HG03342 (cell line): Measurements from ENCODE around the gene TELO2.
A peak's percentile ranks its signal among the peaks of the same experiment; 100 is the strongest.
"Not testable (repeated sequence)": the region's sequence is repeated elsewhere in the genome, so short reads cannot be mapped to it uniquely, and the experiment has no call there.

ENCODE experiments used
- ATAC-seq: cut with Tn5 transposase; IDR thresholded peaks from one replicate; pipeline ENCODE4 v1.9.1; 2021; ENCODE audit warnings: mild to moderate bottlenecking, moderate library complexity; ENCODE audit not compliant: unreplicated experiment

Gene TELO2

DNA sequence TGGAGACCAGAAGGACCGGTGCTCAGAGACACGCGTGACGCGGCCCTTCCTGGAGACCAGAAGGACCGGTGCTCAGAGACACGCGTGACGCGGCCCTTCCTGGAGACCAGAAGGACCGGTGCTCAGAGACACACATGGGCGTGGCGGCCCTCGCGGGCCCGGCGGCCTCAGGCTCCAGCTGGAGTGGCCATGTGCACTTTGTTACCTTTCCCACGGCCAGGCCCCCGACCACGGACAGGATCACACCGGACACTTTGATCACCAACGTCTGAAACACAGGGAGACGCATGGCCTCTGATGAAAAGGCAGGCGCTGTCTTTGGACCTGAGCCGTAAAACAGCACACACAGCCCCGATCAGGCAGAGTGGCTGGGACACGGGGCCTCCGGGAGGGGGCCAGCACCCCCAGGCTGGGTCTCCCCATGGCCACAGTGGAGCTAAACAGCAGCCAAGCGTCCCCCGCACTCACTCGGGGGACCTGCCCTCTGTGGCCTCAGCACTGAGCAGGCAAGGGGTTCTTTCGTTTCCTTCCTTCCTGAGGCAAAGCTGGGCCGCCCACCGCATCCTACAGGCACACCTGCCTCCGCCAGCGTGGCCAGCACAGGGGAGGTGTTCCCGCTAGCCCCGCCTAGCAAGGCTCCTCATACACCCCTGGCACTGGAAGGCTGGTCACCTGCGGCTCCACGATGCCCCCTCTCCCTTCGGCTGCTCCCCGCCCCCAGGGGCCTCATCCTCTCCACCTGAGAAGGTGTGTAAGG, 35.5 kb upstream of the TELO2 start:
- no peak for ATAC-seq

DNA sequence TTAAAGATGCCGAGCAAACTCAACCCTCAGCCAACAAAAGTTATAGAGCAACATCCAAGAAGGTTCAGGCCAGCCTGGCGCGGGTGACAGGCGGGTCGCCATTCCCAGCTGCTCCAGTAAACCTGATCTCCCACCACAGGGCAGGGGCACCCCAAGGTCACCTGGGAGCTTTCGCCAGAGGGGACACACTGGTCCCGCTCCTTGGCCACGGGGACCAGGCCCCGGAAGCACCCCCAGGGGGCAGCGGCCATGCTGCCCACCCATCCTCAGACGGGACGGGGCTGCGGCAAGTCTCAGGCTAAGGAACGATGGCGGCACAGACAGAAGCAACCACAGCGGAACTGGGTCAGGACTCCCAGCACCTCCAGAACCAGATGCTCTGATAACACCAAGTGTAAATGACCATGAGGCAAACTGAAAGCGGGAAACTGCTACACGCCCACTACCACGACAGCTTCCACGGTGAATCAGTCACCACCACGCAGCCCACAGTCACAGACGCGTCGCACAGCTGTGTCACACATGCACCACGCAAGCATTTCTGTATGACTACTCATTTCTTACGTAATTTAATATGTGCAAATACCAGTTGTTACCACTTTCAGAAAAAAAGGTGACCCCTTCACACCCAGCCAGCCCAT, 34.7 kb upstream of the TELO2 start:
- ATAC-seq: no peak

DNA sequence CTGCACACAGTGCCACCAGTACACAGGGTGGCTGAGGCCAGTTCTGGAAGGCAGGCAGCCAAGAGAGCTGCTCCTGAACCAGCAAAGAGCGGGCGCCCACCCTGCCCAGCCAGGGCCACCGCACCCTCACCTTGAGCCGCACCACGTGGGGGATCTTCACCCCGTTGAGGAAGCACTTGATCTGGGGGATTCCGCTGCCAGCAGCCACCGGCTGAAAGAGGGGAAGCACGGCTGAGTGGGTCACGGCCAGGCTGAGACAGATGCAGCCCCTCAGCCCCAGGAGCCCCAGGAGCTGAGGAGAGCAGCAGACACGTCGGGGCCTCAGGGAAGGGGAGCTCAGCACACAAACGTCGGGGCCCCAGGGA, 34.2 kb upstream of the TELO2 start:
- no peak for ATAC-seq

DNA sequence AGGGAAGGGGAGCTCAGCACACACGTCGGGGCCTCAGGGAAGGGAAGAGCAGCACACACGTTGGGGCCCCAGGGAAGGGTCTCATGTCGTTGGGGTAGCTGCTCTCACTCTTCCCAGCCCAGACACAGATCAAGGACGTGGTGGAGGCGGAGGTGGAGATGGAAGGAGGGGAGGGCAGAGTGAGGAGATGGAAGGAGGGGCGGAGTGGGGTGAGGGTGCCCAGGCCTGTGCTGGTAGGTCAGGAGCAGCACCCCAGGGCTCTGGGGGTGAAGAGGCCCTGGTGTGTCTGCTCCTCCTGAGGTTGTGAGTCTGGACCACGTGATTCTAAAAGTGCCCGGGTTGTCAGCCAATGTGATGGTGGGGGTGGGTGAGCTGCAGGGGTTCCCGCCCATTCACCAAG, 33.2 kb upstream of the TELO2 start:
- ATAC-seq: no peak

DNA sequence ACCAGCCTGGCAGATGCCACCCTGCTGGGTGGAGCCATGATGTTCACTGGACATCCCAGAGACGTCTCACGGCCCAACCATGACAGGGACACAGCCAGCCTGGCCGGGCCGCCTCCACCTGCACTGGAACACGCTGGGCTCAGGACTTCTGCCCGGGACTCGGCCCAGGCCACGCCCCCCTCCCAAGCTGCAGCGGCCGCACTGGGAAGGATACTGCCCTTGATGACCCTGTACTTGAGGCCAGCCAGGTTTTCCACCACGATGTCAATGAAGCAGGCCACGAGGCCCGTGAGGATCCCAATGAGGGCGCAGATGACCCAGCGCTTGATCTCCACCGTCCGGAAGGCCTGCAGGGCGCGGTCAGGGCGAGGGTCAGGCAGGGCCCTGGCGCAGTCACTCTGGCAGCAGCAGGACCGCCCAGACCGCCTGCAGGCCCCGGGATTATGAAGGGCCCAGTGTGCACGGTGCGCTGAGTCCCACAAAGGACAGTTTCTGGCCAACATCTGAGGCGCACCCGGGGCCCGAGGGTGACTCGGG, 32.5 kb upstream of the TELO2 start:
- ATAC-seq: no peak

- ATAC-seq: no peak
These were observed 32.0 kb upstream of the TELO2 start for GRCh38 chr16:1461146-1461545.

DNA sequence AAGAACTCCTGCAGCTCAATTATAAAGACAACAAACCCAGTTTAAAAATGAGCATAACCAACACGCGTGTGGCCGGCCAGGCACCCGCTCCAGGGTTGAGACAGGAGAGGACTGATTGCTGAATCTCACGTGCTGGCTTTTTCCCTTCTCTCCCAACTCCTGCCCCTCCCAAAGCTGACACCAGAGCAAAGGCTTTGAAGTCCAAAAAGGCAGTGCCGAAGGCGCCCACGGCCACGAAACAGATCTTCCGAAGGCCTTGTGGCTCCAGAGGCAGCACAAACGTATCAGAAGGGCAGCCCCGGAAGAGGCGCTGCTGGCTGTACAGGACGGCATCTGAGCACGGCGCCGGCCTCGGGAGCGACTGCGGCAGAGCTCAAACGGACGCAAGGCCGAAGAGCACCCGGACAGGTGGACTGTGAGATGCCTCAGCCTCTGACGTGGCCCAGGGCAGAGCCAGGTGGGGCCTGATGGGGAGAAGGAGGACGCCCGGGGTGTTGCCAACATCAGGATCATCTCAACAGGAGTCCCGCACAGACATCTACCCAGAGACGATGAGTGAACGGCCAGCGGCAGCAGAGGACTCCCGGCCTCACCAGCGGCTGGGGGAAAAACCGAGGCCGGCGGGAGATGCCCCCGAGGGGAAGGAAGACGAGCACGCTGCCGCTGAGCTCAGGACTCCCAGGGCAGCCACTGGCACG, 28.8 kb upstream of the TELO2 start:
- no peak for ATAC-seq

- ATAC-seq: no peak
These were observed 28.1 kb upstream of the TELO2 start for GRCh38 chr16:1464894-1465566.

- no peak for ATAC-seq
These were observed 27.6 kb upstream of the TELO2 start for GRCh38 chr16:1465567-1465915.

GRCh38 chr16:1466054-1466453, 27.1 kb upstream of the TELO2 start:
- ATAC-seq: no peak

- no peak for ATAC-seq
These were observed 26.1 kb upstream of the TELO2 start for GRCh38 chr16:1466968-1467521.

DNA sequence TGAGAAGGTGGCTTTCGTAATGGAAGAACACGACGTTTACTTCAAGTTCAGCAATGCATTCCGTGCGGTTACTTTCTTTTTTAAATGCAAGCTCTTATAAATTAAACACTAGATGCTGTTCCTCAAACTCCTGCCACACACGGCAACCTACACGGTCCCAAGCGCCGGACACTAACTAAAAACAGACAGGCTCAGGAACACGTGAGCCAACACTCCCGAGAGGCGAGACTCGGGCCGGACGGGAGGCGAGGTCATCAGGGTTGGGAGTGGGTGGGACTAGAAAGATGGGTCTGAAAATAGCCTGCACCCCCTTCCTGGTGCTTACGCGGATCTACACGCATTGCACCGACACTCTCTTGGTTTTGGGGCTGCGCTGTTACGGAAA, 24.7 kb upstream of the TELO2 start:
- ATAC-seq: no peak

DNA sequence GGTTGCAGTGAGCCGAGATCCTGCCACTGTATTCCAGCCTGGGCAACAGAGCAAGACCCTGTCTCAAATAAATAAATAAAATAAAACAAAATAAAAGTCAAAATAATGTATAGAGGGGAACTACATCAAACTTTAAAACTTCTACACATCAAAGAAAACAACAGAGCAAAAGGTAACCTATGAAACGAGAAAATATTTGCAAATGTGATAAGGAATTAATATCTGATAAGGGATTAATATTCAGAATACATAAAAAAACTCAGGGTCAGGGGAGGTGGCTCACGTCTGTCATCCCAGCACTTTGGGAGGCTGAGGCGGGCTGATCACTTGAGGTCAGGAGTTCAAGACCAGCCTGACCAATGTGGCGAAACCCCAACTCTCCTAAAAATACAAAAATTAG, 24.0 kb upstream of the TELO2 start:
- not testable (repeated sequence) for ATAC-seq

GRCh38 chr16:1469693-1470201, 23.4 kb upstream of the TELO2 start:
- no peak for ATAC-seq

GRCh38 chr16:1470481-1471251, 22.5 kb upstream of the TELO2 start:
- no peak for ATAC-seq

GRCh38 chr16:1471569-1472194, 21.5 kb upstream of the TELO2 start:
- ATAC-seq: no peak

GRCh38 chr16:1472974-1473373, 20.2 kb upstream of the TELO2 start:
- no peak for ATAC-seq

DNA sequence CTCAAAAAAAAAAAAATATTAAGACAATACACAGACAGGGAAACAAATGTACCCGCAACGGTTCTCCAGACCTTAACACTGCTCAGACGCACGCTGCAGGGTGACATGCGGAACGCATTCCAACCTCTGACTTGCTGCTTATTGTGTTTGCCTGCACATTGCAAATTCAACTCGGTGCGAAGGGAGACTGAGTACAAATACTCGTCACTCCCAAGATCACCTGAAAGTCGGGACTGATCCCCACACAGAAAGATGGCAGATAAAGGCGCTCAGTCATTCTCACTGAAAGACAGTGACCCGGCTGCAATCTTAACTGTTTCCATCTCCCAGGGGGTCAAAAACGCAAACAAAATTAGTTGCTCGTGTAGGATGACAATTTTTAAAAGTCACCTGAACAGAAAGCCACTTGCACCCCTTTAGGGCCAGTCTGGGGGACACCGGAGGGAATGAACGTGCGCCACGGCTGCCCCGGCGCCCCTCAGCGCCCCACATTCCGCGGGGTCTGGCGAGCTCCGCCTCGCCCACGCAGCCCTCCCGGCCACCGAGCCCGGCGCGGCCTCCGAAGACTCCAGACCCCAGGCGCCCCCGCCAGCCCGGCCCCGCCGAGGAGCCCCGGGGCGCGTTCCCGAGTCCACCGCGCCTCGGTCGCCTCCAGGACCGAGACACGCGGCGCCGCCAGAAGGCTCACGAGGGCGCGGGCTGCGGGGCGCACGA, 18.9 kb upstream of the TELO2 start:
- ATAC-seq: peak; percentile 20
